Activated T-cell treated with anti-CD3 and anti-CD28 coated beads for 48 hours (primary cell): ENCODE results near the gene ARSK.

Source experiments
- DNase-seq: peaks from one replicate; pipeline ENCODE4 v3.0.0-alpha.2; 2020; ENCODE audit warnings: low read depth

ARSK gene

DNA sequence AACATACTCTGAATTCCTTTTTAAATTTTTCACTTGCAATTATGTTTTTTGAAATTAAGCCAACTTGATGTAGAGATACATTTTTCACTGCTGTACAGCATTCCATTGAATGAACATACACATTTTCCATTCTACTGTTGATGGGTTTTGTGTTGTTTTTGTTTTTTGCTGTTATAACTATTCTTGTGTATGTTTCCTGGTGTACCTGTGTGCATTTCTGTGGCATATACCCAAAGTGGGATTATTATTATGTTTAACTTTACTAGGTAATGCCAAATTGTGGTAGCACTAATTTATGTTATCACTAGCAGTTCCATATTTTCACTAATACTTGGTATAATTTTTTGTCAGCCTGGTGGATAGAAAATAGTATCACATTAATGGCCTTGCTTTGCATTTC, 94.4 kb downstream of the ARSK start:
- DNase-seq = no peak

DNA sequence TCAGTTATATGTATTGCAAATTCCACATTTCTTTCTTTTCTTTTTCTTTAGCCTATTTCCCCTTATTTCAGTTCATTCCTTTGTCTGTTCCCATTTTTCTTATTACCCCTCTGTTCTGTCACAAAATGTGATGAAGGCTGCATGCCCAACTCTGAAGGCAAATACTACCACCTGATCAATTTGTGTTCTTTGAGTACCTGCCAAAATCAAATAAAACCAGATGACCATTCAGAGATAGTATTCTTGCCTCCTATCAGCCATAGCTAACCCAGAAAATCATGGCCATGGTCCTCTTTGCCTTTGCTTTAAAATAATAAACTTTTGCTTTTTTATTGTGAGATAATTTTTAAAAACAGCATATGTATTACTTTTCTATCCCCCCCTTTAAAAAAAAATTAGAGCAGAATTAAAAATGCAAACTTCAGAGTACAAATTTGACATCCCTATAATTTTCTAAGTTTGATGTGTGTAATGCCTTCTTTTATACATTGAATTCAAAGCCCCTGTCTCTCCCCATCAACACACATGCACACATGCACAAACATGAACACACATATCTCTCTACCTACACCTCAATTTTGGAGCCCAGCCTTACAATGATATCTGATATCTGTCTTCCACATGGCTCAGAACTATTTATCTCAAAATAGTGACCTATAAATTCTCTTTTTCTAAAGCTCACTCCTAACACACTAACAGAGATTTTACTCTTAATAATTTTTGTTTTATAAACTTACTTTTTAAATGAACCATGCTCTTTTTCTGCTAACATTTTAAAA, 95.1 kb downstream of the ARSK start:
- no peak for DNase-seq

DNA sequence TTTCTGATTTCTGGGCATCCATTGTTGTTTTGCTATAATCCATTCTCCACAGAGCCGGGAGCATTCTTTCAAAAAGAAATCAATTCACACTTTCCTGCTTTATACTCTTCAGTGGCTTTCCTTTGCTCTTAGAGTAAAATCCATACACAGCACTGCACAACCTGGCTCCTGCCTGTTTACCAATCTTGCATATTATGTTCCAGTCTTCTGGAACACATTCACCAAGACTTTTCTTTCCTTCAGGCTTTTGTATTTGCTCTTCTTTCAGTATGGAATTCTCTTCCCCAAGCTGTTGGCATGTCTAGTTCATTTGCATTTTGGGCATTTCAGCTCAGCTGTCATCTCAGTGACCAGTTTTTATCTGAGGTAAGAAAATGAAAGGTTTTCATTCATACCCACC, 97.9 kb downstream of the ARSK start:
- no peak for DNase-seq

DNA sequence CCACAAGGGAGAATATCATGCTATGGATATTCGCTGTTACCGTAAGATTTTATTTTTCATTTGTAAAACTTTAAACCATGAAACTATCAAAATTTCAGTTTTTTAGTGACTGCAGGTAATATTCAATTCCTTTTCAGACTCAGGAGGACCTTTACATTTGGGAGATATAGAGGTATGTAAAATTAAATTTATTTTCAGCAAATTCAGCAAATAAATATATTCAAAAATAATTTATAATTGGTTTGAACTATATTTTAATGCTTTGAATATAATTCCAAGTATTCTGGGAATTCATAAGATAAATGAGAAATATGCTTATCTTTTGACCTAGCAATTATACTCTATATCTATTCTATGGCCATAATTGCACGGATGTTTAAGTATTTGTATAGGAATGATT, 99.3 kb downstream of the ARSK start:
- no peak for DNase-seq
